GM21381 (cell line): Measurements from ENCODE around the gene FBXO42.

ENCODE experiments used
- ATAC-seq: cut with Tn5 transposase; IDR thresholded peaks from one replicate; pipeline ENCODE4 v1.9.1; 2021; ENCODE audit warnings: mild to moderate bottlenecking, moderate library complexity; ENCODE audit not compliant: unreplicated experiment

Gene FBXO42

DNA sequence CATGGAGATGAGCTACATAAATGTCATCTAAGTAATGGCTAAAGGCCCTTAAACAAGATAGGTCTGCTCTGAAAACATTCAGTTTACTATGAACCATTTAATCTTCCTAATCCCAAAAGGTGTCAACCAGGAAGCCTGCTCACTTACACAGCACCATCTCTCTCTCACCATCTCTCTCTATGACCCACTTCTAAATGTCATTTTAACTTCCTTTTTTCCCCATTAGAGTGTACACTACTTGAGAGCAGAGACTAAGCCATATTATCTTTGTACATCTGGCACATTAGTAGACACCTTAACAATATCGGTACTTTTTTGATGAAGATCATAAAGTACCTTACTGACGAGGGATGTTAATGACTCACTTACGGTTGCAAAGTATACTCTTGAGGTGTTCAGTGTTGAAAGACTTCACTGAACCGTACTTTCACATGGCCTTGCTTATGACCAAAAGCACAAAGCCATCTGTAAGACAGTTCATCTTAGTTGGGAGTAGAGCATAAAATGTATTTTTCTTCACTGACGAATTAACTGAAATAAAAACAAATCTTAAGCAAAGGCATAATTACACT, 25.4 kb downstream of the FBXO42 start:
- ATAC-seq = no peak

DNA sequence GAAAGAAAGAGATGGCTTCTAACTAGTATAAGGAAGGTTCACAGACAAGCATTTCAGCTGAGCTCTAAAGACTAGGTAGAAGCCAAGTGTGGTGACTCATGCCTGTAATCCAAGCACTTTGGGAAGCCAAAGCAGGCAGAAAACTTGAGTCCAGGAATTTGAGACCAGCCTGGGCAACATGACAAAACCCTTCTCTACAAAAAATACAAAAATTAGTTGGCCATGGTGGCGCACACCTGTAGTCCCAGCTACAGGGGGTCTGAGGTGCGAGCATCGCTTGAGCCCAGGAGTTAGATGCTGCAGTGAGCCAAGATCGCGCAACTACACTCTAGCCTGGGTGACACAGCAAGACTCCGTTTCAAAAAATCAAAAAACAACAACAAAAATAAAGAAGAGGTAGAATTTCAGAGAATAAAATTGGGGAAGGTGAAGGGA, 27.8 kb downstream of the FBXO42 start:
- ATAC-seq = no peak

DNA sequence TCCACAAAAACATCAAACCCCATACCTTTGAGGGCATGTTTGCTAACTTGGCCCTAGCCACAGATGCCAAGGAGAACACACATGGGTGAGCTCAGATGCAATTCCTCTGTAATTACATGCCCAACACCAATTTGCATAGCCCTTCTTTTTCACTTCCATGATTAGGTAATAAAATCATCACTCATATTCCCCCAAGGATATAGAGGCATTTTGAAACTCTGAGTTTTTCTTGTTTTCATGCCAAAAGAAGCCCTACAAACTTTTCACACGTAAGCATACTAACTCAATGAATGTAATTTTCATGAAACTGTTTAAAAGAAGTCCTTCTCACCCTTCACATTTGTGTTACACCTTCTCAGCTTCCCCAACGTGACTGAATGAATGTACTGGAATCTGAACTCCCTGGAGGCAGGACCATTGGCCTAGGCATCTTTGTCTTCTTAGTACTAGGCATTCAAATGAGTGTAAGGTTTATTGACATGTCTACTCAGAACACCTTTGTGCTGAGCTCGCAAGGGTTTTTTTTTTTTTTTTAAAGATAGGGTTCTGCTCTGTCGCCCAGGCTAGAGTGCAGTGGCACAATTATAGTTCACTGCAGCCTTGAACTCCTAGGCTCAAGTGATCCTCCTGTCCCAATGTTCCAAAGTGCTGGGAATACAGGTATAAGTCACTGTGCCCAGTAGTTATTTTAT, 31.0 kb downstream of the FBXO42 start:
- no peak for ATAC-seq

GRCh38 chr1:16318555-16318954, 33.7 kb downstream of the FBXO42 start:
- ATAC-seq = no peak

- no peak for ATAC-seq
Observed at GRCh38 chr1:16315437-16315836, 36.8 kb downstream of the FBXO42 start.

GRCh38 chr1:16307222-16307621, 45.1 kb downstream of the FBXO42 start:
- no peak for ATAC-seq

GRCh38 chr1:16302709-16303627, 49.3 kb downstream of the FBXO42 start:
- ATAC-seq = no peak

DNA sequence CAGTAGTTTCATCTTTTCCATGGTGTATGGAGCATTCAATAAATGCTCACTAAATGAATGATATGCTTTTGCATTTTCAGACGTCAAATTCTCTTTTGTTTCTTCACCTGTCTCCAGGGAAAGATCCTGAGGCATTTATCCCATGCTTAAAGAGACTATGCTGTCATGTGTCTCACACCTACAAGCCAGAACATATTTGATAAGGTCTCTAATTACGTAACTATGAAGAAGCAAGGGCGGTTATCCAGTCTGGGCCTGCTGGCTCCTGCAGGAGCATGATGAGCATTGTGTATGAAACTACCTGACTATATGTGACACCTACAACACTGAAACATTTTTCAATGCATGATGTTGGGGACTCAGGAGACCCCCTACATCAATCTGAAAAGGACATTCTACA, 51.8 kb downstream of the FBXO42 start:
- no peak for ATAC-seq

DNA sequence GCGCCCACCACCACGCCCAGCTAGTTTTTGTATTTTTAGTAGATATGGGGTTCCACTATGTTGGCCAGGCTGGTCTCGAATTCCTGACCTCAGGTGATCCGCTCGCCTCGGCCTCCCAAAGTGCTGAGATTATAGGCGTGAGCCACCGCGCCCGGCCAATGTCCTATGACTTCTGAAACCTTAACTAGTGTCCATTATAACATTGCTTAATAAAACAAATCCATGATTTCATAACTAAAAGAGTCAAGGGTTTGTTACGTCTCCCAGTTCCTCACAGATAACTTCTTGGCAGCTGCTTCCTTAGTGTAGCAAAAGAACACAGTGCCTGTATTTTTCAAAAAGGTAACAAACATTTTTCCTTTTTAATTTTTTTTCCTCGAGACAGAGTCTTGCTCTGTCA, 53.6 kb downstream of the FBXO42 start:
- no peak for ATAC-seq

DNA sequence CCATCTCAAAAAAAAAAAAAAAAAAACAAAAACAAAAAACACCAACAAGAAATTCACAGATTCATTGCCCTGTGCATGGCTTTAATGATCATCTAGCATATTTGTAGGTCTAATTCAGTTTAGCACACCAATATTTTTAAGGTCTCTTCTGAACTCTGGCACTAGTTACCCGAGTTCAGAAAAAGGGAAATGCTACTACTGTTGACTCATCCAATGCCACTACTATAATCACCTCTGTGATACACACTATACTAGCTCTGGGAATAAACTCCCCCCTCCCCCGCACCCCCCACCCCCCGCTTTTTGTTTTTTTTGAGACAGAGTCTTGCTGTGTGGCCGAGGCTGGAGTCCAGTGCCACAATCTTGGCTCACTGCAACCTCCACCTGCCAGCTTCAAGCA, 55.6 kb downstream of the FBXO42 start:
- no peak for ATAC-seq

- ATAC-seq = no peak
Observed at GRCh38 chr1:16294219-16295212, 57.8 kb downstream of the FBXO42 start.

- no peak for ATAC-seq
Observed at GRCh38 chr1:16293538-16293937, 58.7 kb downstream of the FBXO42 start.

DNA sequence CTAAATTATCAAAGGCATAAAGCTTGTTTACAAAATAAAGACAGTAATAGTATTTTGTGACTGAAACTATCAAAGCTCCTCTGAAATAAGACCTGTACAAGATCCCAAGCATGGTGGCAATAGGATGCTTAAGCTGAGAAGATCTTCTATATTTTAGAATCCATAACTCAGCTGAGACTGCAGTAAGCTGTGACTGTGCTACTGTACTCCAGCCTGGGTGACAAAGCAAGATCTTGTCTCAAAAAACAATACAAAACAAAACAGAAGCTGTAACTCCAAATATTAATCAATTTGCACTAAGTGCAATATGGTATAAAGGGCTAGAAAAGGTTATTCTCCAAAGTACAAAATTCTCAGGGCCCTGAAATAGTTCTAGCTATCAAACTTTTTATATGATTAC, 59.5 kb downstream of the FBXO42 start:
- ATAC-seq = no peak

GRCh38 chr1:16289959-16290358, 62.3 kb downstream of the FBXO42 start:
- ATAC-seq = no peak

GRCh38 chr1:16286122-16286521, 66.2 kb downstream of the FBXO42 start:
- no peak for ATAC-seq

GRCh38 chr1:16281765-16282164, 70.5 kb downstream of the FBXO42 start:
- no peak for ATAC-seq

DNA sequence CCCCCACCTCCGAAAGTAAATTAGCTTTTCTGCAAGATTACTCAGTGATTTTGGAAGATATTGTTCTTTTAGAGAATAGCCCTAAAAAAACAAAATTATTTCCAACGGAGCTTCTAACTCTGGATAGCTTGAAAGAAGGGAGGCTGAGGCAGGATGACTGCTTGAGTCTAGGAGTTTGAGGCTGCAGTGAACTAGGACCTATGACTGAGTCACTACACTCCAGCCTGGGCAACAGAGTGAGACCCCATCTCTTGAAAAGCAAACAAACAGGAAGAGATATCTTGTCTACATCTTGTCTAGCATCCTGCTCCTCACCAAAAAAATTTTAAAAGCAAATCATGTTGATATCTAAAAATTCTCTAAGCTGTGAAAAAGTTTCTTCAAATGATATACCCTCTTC, 73.1 kb downstream of the FBXO42 start:
- ATAC-seq = no peak

DNA sequence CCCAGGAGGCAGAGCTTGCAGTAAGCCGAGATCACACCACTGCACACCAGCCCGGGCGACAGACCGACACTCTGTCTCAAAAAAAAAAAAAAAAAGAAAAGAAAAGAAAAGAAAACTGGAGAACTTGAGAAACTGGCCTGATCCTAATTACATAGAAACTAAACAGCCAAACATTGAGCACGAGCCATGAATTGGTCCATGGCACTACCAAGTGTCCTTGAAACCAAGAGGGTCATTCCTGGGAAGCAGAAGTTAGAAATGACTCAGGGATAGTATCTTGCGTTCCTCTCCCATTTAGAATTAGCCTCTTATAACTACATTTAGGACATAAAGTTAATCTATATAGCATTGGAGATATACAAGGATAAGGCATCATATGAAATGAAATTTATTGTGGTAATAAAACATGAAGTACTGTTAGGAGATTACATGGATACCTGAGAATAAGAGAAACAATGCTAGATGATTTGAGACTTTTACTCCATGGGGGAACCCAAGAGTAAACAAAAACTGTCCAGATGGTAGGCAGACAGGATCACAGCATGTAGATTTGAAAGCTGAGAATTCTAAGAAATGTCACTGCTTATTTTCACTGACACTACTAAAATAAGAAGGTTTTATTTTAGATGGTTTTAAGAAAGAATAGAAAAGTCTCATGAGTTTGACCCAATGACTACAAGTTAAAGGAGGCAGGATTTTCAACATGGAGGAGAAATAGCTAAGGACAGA, 75.8 kb downstream of the FBXO42 start:
- ATAC-seq = no peak

GRCh38 chr1:16275591-16275990, 76.7 kb downstream of the FBXO42 start:
- ATAC-seq = no peak

DNA sequence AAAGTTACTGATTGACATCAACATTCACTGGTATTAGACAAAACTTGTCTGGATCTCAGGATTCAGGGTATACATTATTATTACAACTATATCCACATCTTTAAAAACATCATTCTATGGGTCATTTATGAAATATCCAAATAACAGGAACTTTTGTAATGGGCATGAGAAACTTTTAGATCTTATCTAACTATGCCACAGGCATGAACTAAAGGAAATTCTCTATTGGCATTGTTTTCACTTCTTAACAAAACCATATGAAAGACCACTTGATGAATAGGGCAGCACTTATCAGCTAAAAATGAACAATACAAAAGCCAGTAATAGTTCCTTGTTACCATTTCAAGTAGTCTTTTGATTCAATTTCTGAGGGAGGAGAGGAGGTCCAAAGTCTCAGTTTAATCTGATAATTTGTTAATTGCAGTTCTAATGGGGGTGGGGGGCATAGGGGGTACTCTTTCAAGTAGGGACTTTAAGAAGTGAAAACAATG, 84.5 kb downstream of the FBXO42 start:
- no peak for ATAC-seq
